HepG2 (cell line): ENCODE data around the gene SLC22A14. TPM values are rescaled to one million over a fixed set of nuclear protein-coding genes. Genes with fewer than 3 reads are reported as not detected.

Experiments
- ATAC-seq: fragments of 200-7000 bp; cut with Tn5 transposase; 3 replicates; pipeline ENCODE4 v1.9.1; 2020; ENCODE audit warnings: mild to moderate bottlenecking, moderate library complexity
- BruUV-seq: library from RNA; stranded (reverse); fragments of 400-500 nt; replicated peaks from 2 replicates; lab custom pipeline; 2021; lab: Mats Ljungman, UMichigan
- CTCF ChIA-PET: fragments of 300-600 bp; formaldehyde crosslinking; extraction: SDS; loops from one replicate; lab custom pipeline; 2021; ENCODE audit warnings: low total read pairs, inconsistent platforms, low intra/inter-chr PET ratio; lab: Yijun Ruan, JAX
- POLR2A ChIA-PET: fragments of 350-600 bp; sonication (Branson Sonifier 250); formaldehyde crosslinking; loops from one replicate; lab custom pipeline; 2020; ENCODE audit warnings: antibody characterized with exemption, inconsistent platforms; lab: Yijun Ruan, JAX
- DNase-seq: peaks from one replicate; pipeline ENCODE4 v3.0.0-alpha.2; 2015; ENCODE audit warnings: low spot score
- FAIRE-seq: peaks from 3 replicates; lab custom pipeline; 2011; peaks lifted over from hg19 to GRCh38; lab: Jason Lieb, UNC
- H2AFZ ChIP-seq: one replicate; pipeline ENCODE4 v1.6.1; 2011; ENCODE audit warnings: low read length, inconsistent platforms
- H3K27ac ChIP-seq: fragments of 300-600 bp; 3 replicates; pipeline ENCODE4 v1.8.0; 2011; ENCODE audit warnings: mixed run types, mild to moderate bottlenecking, mixed read lengths, low read length, inconsistent platforms; ENCODE audit not compliant: insufficient read depth; ENCODE audit errors: extremely low read length
- H3K27me3 ChIP-seq, 2 experiments: fragments of 200-600 bp in 1 of 2; 2 replicates in 1 of 2; 3 replicates in 1 of 2; pipeline versions ENCODE4 v1.6.0 to v1.8.0; 2011; ENCODE audit warnings: low read length in 2 of 2, mild to moderate bottlenecking in 2 of 2, moderate library complexity in 2 of 2, inconsistent platforms in 1 of 2; ENCODE audit not compliant: insufficient read depth in 2 of 2, control insufficient read depth in 1 of 2
- H3K36me3 ChIP-seq, 2 experiments: fragments of 200-600 bp in 1 of 2; replicated peaks in 1 of 2; 2 replicates in 1 of 2; 3 replicates in 1 of 2; pipeline versions ENCODE4 v1.5.1 to v1.8.0; 2011; ENCODE audit warnings: low read length in 2 of 2, inconsistent platforms in 1 of 2; ENCODE audit not compliant: insufficient read depth in 2 of 2, control insufficient read depth in 1 of 2
- H3K4me1 ChIP-seq: 2 replicates; pipeline ENCODE4 v1.5.1; 2012; ENCODE audit warnings: low read length, inconsistent platforms; ENCODE audit not compliant: insufficient read depth
- H3K4me2 ChIP-seq: 2 replicates; pipeline ENCODE4 v1.6.0; 2011; ENCODE audit warnings: low read depth, low read length, inconsistent platforms
- H3K4me3 ChIP-seq, 3 experiments: fragments of 200-600 bp in 1 of 3; sonication (generic), shearing (Covaris generic) in 1 of 3; replicated peaks in 1 of 3; 2 replicates each; pipeline ENCODE4 v1.5.1; 2011 to 2016; ENCODE audit warnings: low read length in 3 of 3, inconsistent platforms in 2 of 3, low read depth in 2 of 3, mild to moderate bottlenecking in 2 of 3, control low read depth in 1 of 3, mixed read lengths in 1 of 3; ENCODE audit not compliant: insufficient read depth in 1 of 3
- H3K79me2 ChIP-seq: one replicate; pipeline ENCODE4 v1.6.1; 2011; ENCODE audit warnings: low read length, inconsistent platforms; ENCODE audit not compliant: insufficient read depth
- H3K9ac ChIP-seq: 2 replicates; pipeline ENCODE4 v1.6.0; 2011; ENCODE audit warnings: mild to moderate bottlenecking, low read depth, low read length, inconsistent platforms; ENCODE audit not compliant: insufficient read depth
- H3K9me3 ChIP-seq: 2 replicates; pipeline ENCODE4 v1.5.1; 2012; ENCODE audit warnings: mild to moderate bottlenecking, low read length
- H4K20me1 ChIP-seq: 2 replicates; pipeline ENCODE4 v1.6.0; 2011; ENCODE audit warnings: inconsistent platforms, mild to moderate bottlenecking, low read length, moderate library complexity; ENCODE audit not compliant: insufficient read depth
- RARG ChIP-seq: sonication (generic); formaldehyde crosslinking; IDR thresholded peaks from 2 replicates; pipeline ENCODE4 v1.4.0; 2020; ENCODE audit warnings: low read depth, mild to moderate bottlenecking, missing genetic modification reagents
- U2AF2 ChIP-seq: fragments of 200-400 bp; formaldehyde crosslinking; IDR thresholded peaks from 2 replicates; pipeline ENCODE4 v1.6.1; 2017; ENCODE audit warnings: low read depth, mild to moderate bottlenecking, low read length
- ZIK1 ChIP-seq: sonication (generic); formaldehyde crosslinking; IDR thresholded peaks from 2 replicates; pipeline ENCODE4 v1.5.0; 2020; ENCODE audit warnings: mild to moderate bottlenecking, low read depth, missing genetic modification reagents, borderline replicate concordance
- WGBS: methylation state at CpG from one replicate; pipeline ENCODE4 v1.1.6; 2017; ENCODE audit warnings: low lambda C conversion rate; 5-methylcytosine and 5-hydroxymethylcytosine counted together
- in situ Hi-C: cut with HindIII; loops from 2 replicates; pipeline ENCODE4 v1.10.0; 2017; ENCODE audit warnings: low pct_unique_long_range_greater_than_20kb; ENCODE audit not compliant: extremely low pct_ligation_motif_present
- intact Hi-C: fragments of 100-400 bp; cut with micrococcal nuclease; formaldehyde crosslinking; loops from one replicate; pipeline ENCODE4 v1.10.0; 2022; ENCODE audit not compliant: unreplicated experiment
- polyA plus RNA-seq, 8 experiments: library from polyadenylated mRNA; depleted of rRNA in 3 of 8; stranded (reverse) in 7 of 8; unstranded in 1 of 8; fragments of >200 nt; fragmentation: Illumina TruSeq in 4 of 8; extraction: Trizol in 4 of 8; gene quantifications; 2 replicates each; pipeline versions ENCODE4 v1.2.1 to v1.2.3, GENCODE V29; 2011 to 2016; ENCODE audit warnings: low read depth in 4 of 8, missing spikeins in 1 of 8, mixed read lengths in 1 of 8; ENCODE audit not compliant: insufficient read depth in 1 of 8
- total RNA-seq, 5 experiments: library from RNA; depleted of rRNA; stranded (reverse); fragments of >200 nt; fragmentation: Illumina TruSeq; extraction: Trizol; gene quantifications; 2 replicates each; pipeline ENCODE4 v1.2.3, GENCODE V29; 2016; ENCODE audit warnings: low read depth in 1 of 5

SLC22A14 gene
- total and polyA plus RNA-seq, 2 of the 13 experiments (the other 11 are each of a cell fraction or from before 2014, with no cell fraction given), result 0.03 TPM; not detected in 1

DNA sequence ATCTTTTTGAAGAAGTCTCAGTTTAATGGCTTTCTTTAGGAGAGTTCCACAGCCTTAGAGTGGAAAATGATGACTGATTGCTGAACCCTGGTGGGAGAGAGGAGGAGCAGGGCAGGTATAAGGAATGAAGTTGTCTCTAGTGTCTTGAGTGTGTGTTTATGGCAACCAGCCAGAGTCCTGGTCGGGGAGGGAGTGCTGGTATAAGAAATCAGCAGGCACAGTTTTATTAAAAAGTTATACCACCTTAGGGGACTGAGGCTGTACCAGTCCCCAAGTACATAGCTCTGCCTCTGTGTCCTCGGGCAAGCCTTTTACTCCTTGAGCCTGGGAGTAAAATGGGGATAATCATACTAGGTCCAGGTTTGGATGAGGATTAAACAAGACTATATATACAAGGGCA is 29.8 kb downstream of the SLC22A14 start:
- 4% methylated on average over 2 of the region's 2 CpGs for WGBS
- ATAC-seq (no peak), DNase-seq (no peak), FAIRE-seq (no peak)
- Histone ChIP-seq H2AFZ (no peak overlapping the region), H3K4me2 (no peak overlapping the region), H3K27ac (no peak overlapping the region), H3K27me3 (peaks cover 12 to 76% of the 10 kb centered on the region in 2 experiments), H3K4me1 (no peaks in the 10 kb centered on the region), H3K4me3 (no peak overlapping the region), H3K36me3 (no peaks in the 10 kb centered on the region), H3K9me3 (no peaks in the 10 kb centered on the region), H3K9ac (no peak overlapping the region), H4K20me1 (no peaks in the 10 kb centered on the region), H3K79me2 (no peaks in the 10 kb centered on the region)
- ChIA-PET POLR2A (no interaction called here), CTCF (no interaction called here)
- TF ChIP-seq U2AF2 (no peak), RARG (CRISPR knock-in tag) (no peak)
- BruUV-seq, result no TSS peak
- intact Hi-C loops, result no loop called here
- in situ Hi-C loops, result no loop called here

DNA sequence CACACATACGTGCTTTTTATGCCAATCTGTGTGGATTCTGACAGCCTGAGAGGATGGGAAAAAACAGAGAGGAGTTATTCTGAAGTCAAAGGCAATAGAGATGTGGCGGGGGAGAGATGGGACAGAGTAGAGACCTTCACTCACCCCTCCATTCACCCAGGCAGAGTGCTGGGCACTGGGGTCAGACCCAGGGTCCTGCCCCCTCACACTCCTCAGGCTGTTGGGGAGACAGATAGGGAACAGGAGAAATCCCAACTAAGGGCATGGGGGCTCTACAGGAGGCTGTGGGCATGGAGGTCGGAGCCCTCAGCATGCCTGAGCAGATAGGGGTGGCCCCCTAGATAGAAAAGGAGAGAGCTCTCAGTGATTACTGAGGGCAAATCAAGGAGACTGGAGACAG is 30.3 kb downstream of the SLC22A14 start:
- POLR2A ChIA-PET, result no interaction called here

More for the DNA sequence above, 30.3 kb downstream of the SLC22A14 start:
- no peak overlapping the region for H3K27ac ChIP-seq
- no peak overlapping the region for H3K9ac ChIP-seq
- H3K4me2 ChIP-seq, result no peak overlapping the region
- no peak for DNase-seq
- BruUV-seq, result no TSS peak
- H3K4me1 ChIP-seq, result no peaks in the 10 kb centered on the region
- ATAC-seq, result no peak
- H2AFZ ChIP-seq, result no peak overlapping the region
- intact Hi-C loops, result no loop called here
- no peaks in the 10 kb centered on the region for H3K36me3 ChIP-seq
- H3K27me3 ChIP-seq, result peaks cover 12 to 74% of the 10 kb centered on the region in 2 experiments
- no peaks in the 10 kb centered on the region for H3K79me2 ChIP-seq
- no peak for FAIRE-seq
- no peak overlapping the region for H3K4me3 ChIP-seq
- H3K9me3 ChIP-seq, result no peaks in the 10 kb centered on the region
- in situ Hi-C loops, result no loop called here
- no peaks in the 10 kb centered on the region for H4K20me1 ChIP-seq
- CTCF ChIA-PET, result no interaction called here
- TF ChIP-seq ZIK1, result no peak
- WGBS, result 43% methylated on average over 2 of the region's 3 CpGs
